Liver (tissue), 5 donors: ENCODE measurements around the gene TMEM187. TPM values are rescaled to one million over a fixed set of nuclear protein-coding genes. Genes with fewer than 3 reads are reported as not detected.

Source experiments
- polyA plus RNA-seq, 2 donors: library from polyadenylated mRNA; stranded (reverse) in 1 of 2; unstranded in 1 of 2; fragments of 200-250 nt in 1 of 2; fragments of >200 nt in 1 of 2; fragmentation: Nextera tagmentation in 1 of 2; extraction: Ambion mirVana in 1 of 2; gene quantifications; one replicate each; pipeline versions ENCODE4 v1.2.1 to v1.2.3, GENCODE V29; 2013 to 2015
- small RNA-seq: library from RNA; depleted of rRNA; stranded (forward); fragments of <200 nt; gene quantifications from one replicate; pipeline ENCODE3, GENCODE V24; 2014
- total RNA-seq, 2 donors: library from RNA; depleted of rRNA; stranded (reverse); fragments of >200 nt; gene quantifications; one replicate each; pipeline ENCODE4 v1.2.3, GENCODE V29; 2014
- donor health status: healthy.
- donor health status: healthy.
- donor health status: healthy.

TMEM187 gene
- total and polyA plus RNA-seq, 4 donors: 2.9 to 5.8 (median 4.1) TPM

Small RNAs within 50 kb of the gene (small RNA-seq; reads per million reads assigned to genes)
- not detected for gene MIR3202-1

Other genes with a start within 250 kb of the TMEM187 start
- 100 to 1,000 TPM in 1 of 2 donors, 10 to 100 TPM in 1; 64.6 to 101 TPM for gene BCAP31, start 248.4 kb upstream of the TMEM187 start, total RNA-seq
- gene BCAP31, start 248.4 kb upstream of the TMEM187 start, polyA plus RNA-seq: 100 to 1,000 TPM; 136 to 158 TPM
- 10 to 100 TPM in 1 of 2 donors, 1 to 10 TPM in 1; 5.6 to 10.8 TPM for gene ABCD1, start 247.9 kb upstream of the TMEM187 start, total RNA-seq
- 1 to 10 TPM; 4.0 to 9.6 TPM for gene ABCD1, start 247.9 kb upstream of the TMEM187 start, polyA plus RNA-seq
- under 1 TPM; 0.42 to 0.50 TPM for gene PLXNB3, start 208.5 kb upstream of the TMEM187 start, total RNA-seq
- gene PLXNB3, start 208.5 kb upstream of the TMEM187 start, polyA plus RNA-seq: under 1 TPM; 0.11 to 0.69 TPM
- gene SRPK3, start 191.7 kb upstream of the TMEM187 start, total RNA-seq: under 1 TPM in 1 of 2 donors, not detected in 1; 0.05 TPM
- gene SRPK3, start 191.7 kb upstream of the TMEM187 start, polyA plus RNA-seq: not detected
- 10 to 100 TPM; 23.3 to 30.1 TPM for gene IDH3G, start 178.4 kb upstream of the TMEM187 start, total RNA-seq
- gene IDH3G, start 178.4 kb upstream of the TMEM187 start, polyA plus RNA-seq: 10 to 100 TPM; 32.0 to 40.9 TPM
- gene SSR4, start 178.1 kb upstream of the TMEM187 start, total RNA-seq: 100 to 1,000 TPM; 125 to 150 TPM
- gene SSR4, start 178.1 kb upstream of the TMEM187 start, polyA plus RNA-seq: 100 to 1,000 TPM; 458 to 459 TPM
- 1 to 10 TPM in 1 of 2 donors, under 1 TPM in 1; 0.28 to 1.8 TPM for gene PDZD4, start 142.2 kb upstream of the TMEM187 start, total RNA-seq
- 1 to 10 TPM in 1 of 2 donors, under 1 TPM in 1; 0.15 to 1.1 TPM for gene PDZD4, start 142.2 kb upstream of the TMEM187 start, polyA plus RNA-seq
- gene L1CAM, start 86.6 kb upstream of the TMEM187 start, total RNA-seq: under 1 TPM in 1 of 2 donors, not detected in 1; 0.59 TPM
- gene L1CAM, start 86.6 kb upstream of the TMEM187 start, polyA plus RNA-seq: under 1 TPM; 0.28 to 0.39 TPM
- not detected for gene AVPR2, start 68.1 kb upstream of the TMEM187 start, total RNA-seq
- gene AVPR2, start 68.1 kb upstream of the TMEM187 start, polyA plus RNA-seq: under 1 TPM in 1 of 2 donors, not detected in 1; 0.05 TPM
- 10 to 100 TPM; 12.5 to 28.1 TPM for gene ARHGAP4, start 46.5 kb upstream of the TMEM187 start, total RNA-seq
- 1 to 10 TPM; 3.3 to 8.0 TPM for gene ARHGAP4, start 46.5 kb upstream of the TMEM187 start, polyA plus RNA-seq
- gene NAA10, start 37.7 kb upstream of the TMEM187 start, total RNA-seq: 10 to 100 TPM; 20.5 to 30.6 TPM
- 10 to 100 TPM; 58.2 to 58.8 TPM for gene NAA10, start 37.7 kb upstream of the TMEM187 start, polyA plus RNA-seq
- 1 to 10 TPM; 7.5 to 7.9 TPM for gene RENBP, start 28.1 kb upstream of the TMEM187 start, total RNA-seq
- 1 to 10 TPM; 1.0 to 6.4 TPM for gene RENBP, start 28.1 kb upstream of the TMEM187 start, polyA plus RNA-seq
- gene HCFC1, start 936 bp upstream of the TMEM187 start, total RNA-seq: 10 to 100 TPM; 15.6 to 26.9 TPM
- 10 to 100 TPM in 1 of 2 donors, 1 to 10 TPM in 1; 7.9 to 12.1 TPM for gene HCFC1, start 936 bp upstream of the TMEM187 start, polyA plus RNA-seq
- gene IRAK1, start 47.1 kb downstream of the TMEM187 start, total RNA-seq: 10 to 100 TPM; 17.6 to 35.6 TPM
- gene IRAK1, start 47.1 kb downstream of the TMEM187 start, polyA plus RNA-seq: 10 to 100 TPM; 19.1 to 55.8 TPM
- gene MECP2, start 125.0 kb downstream of the TMEM187 start, total RNA-seq: 10 to 100 TPM; 11.1 to 22.0 TPM
- 1 to 10 TPM; 6.9 to 8.8 TPM for gene MECP2, start 125.0 kb downstream of the TMEM187 start, polyA plus RNA-seq
- gene OPN1LW, start 171.5 kb downstream of the TMEM187 start, total RNA-seq: not detected
- not detected for gene OPN1LW, start 171.5 kb downstream of the TMEM187 start, polyA plus RNA-seq
- gene OPN1MW, start 209.8 kb downstream of the TMEM187 start, total RNA-seq: not detected
- gene OPN1MW, start 209.8 kb downstream of the TMEM187 start, polyA plus RNA-seq: not detected
- gene OPN1MW2, start 247.0 kb downstream of the TMEM187 start, total RNA-seq: not detected
- not detected for gene OPN1MW2, start 247.0 kb downstream of the TMEM187 start, polyA plus RNA-seq